GM06990 (cell line): Measurements from ENCODE around the gene LRRC45.
A peak's percentile ranks its signal among the peaks of the same experiment; 100 is the strongest.

Source experiments
- DNase-seq: peaks from one replicate; pipeline ENCODE4 v3.0.0-alpha.2; 2011; ENCODE audit not compliant: insufficient read length; ENCODE audit errors: extremely low read depth
- H3K27me3 ChIP-seq: replicated peaks from 2 replicates; pipeline ENCODE4 v1.6.0; 2011; ENCODE audit warnings: low read length; ENCODE audit not compliant: control insufficient read depth, insufficient read depth
- H3K36me3 ChIP-seq: 2 replicates; pipeline ENCODE4 v1.5.1; 2011; ENCODE audit warnings: low read length; ENCODE audit not compliant: control insufficient read depth, insufficient read depth
- H3K4me3 ChIP-seq: replicated peaks from 2 replicates; pipeline ENCODE4 v1.5.1; 2011; ENCODE audit warnings: low read depth, mild to moderate bottlenecking, control low read depth, low read length
- TF ChIP-seq, protein P1 (sequence below): IDR thresholded peaks from 2 replicates; pipeline ENCODE4 v1.5.1; 2011; ENCODE audit warnings: low read length, control low read depth, mild to moderate bottlenecking, inconsistent platforms; ENCODE audit not compliant: insufficient read depth, poor library complexity, severe bottlenecking

LRRC45 gene

DNA sequence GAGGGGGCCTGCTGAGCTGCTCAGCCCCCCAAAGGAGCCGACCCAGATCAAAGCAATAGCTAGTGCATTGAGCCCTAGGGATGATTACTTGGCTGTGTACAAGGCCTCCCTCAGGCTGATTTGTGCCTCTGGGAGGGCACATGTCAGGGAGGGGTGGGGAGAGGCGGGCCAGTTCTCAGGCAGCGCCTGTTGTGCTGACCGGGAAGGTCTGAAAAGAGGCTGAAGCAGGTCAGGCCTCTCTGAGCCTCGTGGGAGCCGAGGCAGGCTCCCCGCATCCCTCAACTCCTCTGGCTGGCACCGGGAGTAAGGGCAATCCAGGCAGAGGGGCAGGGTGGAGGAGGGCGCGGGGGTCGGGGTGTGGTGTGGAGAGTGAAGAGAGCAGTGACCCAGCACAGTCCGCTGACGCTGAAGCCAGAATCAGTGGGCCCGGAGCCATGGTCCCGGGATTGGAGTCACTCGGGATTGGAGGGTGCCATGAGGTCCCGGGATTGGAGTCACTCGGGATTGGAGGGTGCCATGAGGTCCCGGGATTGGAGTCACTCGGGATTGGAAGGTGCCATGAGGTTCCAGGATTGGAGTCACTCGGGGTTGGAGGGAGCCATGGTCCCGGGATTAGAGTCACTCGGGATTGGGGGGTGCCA lies 11.4 kb downstream of the LRRC45 start:
- Histone ChIP-seq H3K27me3 (no peaks in the 10 kb centered on the region), H3K4me3 (no peak overlapping the region), H3K36me3 (no peaks in the 10 kb centered on the region)
- TF ChIP-seq, protein P1, sequence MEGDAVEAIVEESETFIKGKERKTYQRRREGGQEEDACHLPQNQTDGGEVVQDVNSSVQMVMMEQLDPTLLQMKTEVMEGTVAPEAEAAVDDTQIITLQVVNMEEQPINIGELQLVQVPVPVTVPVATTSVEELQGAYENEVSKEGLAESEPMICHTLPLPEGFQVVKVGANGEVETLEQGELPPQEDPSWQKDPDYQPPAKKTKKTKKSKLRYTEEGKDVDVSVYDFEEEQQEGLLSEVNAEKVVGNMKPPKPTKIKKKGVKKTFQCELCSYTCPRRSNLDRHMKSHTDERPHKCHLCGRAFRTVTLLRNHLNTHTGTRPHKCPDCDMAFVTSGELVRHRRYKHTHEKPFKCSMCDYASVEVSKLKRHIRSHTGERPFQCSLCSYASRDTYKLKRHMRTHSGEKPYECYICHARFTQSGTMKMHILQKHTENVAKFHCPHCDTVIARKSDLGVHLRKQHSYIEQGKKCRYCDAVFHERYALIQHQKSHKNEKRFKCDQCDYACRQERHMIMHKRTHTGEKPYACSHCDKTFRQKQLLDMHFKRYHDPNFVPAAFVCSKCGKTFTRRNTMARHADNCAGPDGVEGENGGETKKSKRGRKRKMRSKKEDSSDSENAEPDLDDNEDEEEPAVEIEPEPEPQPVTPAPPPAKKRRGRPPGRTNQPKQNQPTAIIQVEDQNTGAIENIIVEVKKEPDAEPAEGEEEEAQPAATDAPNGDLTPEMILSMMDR, result no peak
- no peak for DNase-seq

DNA sequence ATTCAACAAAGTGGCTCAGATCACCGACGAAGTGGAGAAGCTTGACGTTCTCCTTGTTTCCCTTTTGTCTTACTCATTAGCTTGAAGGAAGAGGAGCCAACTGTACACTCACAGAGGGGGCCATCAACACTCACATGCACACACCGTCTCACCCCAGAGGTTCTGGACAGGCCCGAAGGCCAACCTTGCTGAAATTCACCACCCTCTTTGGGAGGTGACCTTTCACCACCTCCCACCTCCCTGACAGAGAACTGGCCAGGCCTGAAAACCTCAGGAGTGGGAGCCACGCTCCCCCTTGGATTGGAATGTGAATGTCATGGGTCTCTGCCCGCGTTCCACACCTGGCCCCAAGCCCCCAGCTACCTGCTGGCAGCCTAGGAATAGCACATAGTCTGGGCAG lies 12.4 kb downstream of the LRRC45 start:
- Histone ChIP-seq H3K27me3 (no peaks in the 10 kb centered on the region), H3K36me3 (no peaks in the 10 kb centered on the region), H3K4me3 (no peak overlapping the region)
- TF ChIP-seq, protein P1, result no peak
- DNase-seq, result no peak

DNA sequence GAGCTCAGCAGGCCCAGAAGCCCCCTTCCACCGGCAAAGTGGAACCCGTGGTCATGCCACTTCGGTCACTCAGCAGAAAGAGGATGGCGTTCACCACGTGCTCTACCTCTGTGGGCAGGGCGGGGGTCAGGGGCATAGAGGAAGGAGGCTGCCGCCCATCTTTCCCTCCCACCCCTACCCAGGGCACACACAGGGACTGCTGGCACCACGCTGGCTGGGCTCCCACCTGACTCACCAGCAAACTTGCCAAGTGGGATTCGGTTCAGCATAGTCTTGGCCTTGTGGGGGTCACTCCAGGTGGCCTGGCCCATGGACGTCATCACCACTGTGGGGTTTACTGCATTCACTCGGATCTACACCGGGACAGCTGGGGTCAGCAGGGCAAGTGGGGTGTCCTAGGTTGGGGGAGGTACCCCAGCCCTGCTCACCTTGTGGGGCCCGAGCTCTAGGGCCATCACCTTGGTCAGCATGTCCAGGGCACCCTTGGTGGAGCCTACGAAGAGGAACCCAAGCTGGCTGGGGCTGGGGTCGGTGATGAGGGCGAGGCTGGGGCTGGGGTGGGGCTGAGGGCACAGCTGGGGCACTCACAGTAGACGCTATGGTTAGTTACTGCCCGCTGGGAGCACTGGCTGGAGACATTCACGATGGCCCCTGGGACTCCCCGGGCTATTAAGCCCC lies 13.0 kb downstream of the LRRC45 start:
- peak overlapping the region; percentile 73 for H3K4me3 ChIP-seq
- TF ChIP-seq, protein P1, result no peak
- H3K36me3 ChIP-seq, result no peaks in the 10 kb centered on the region
- DNase-seq, result no peak
- H3K27me3 ChIP-seq, result no peaks in the 10 kb centered on the region

DNA sequence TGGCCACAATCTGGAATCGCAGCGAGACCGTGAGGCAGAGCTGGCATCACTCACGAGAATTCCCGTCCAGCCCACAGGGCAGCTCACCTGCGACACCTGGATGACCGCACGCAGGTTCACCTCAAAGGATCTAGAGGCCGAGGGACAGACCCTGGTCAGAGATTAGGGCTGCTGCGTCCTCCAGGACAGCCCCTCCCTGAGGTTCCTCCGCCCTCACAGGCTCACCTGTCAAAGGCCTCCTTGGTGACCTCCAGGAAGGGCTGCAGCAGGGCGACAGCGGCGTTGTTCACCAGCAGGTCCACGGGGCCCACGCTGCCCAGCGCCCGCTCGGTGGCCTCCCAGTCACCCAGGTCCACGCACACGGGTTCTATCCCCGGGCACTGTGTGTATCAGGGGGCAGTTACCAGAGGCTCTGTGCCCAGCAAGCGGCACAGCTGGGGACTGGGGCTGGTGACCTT lies 13.6 kb downstream of the LRRC45 start:
- peak overlapping the region; percentile 73 for H3K4me3 ChIP-seq
- DNase-seq, result no peak
- no peaks in the 10 kb centered on the region for H3K27me3 ChIP-seq
- H3K36me3 ChIP-seq, result no peaks in the 10 kb centered on the region
- TF ChIP-seq, protein P1, result no peak

DNA sequence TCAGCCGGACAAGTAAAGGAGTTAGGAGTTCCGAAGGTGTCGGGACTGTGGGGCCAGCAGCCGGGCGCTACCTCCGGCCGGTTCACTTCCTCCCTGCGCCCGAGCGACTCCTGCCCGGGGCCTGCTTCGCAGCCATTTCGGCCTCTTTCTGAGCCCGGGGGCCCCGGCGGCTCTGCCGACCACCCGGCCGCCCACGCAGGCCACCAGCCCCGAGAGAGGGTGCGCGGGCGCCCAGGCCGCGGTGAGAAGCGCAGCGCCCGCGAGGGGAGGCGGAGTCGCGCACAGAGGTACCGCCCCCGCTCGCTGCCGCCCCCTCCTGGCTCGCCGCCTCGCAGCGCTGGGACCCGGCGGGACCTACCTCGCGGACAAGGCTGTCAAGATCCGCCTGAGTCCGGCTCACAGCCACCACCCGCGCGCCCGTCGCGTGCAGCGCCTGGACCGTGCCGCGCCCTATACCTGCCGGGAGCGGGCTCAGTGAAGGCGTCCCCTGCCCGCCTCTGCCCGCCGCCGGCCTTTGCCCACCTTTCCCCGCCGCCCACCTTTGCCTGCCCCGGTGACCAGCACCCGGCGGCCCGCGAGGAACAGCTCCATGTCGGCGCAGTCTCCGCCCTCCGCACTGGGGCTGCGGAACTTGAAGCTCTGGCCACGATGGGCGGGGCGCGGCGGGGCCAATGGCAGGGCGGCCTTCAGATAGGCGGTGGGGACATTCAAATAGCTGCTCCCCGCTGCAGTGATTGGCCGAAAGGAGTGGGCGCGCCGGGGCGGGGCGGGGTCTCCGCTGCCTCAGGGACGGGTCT lies 14.2 kb downstream of the LRRC45 start, which contains the start of gene DCXR:
Gene DCXR, minus strand, starts transcription at position 606 of the 797 bp plus-strand sequence. Its CDS starts 15 bp downstream, at position 591.
- H3K4me3 ChIP-seq, result peak within 1 kb of the TSS; percentile 73
- TF ChIP-seq, protein P1, result peak; percentile 58
- DNase-seq, result peak; percentile 98
- H3K27me3 ChIP-seq, result no peaks in the 10 kb centered on the region
- H3K36me3 ChIP-seq, result no peaks in the 10 kb centered on the region
